ENCODE measurements around the gene HDAC1.

GRCh38 chr1:32345289-32345827, 53.5 kb downstream of the HDAC1 start:
- TF ChIP-seq, protein P1, sequence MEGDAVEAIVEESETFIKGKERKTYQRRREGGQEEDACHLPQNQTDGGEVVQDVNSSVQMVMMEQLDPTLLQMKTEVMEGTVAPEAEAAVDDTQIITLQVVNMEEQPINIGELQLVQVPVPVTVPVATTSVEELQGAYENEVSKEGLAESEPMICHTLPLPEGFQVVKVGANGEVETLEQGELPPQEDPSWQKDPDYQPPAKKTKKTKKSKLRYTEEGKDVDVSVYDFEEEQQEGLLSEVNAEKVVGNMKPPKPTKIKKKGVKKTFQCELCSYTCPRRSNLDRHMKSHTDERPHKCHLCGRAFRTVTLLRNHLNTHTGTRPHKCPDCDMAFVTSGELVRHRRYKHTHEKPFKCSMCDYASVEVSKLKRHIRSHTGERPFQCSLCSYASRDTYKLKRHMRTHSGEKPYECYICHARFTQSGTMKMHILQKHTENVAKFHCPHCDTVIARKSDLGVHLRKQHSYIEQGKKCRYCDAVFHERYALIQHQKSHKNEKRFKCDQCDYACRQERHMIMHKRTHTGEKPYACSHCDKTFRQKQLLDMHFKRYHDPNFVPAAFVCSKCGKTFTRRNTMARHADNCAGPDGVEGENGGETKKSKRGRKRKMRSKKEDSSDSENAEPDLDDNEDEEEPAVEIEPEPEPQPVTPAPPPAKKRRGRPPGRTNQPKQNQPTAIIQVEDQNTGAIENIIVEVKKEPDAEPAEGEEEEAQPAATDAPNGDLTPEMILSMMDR (IDR thresholded peaks at IDR 0.05), result no peak
- no peak for TF ChIP-seq POLR2A (IDR thresholded peaks at IDR 0.05)

All from heart left ventricle (tissue), 13 donors.